Osteocyte (in vitro differentiated cells): ENCODE data around the gene ZIC5. TPM values are rescaled to one million over a fixed set of nuclear protein-coding genes. Genes with fewer than 3 reads are reported as not detected.
"Not testable (repeated sequence)": the region's sequence is repeated elsewhere in the genome, so short reads cannot be mapped to it uniquely, and the experiment has no call there.

Experiments used
- DNase-seq: peaks from one replicate; pipeline ENCODE4 v3.0.0; 2021; ENCODE audit warnings: mixed read lengths; ENCODE audit not compliant: unreplicated experiment; ENCODE audit errors: extremely low spot score
- H3K27ac Mint-ChIP-seq: one replicate; pipeline ENCODE4 v1.8.0; 2021; ENCODE audit warnings: mild to moderate bottlenecking, mixed read lengths; ENCODE audit not compliant: unreplicated experiment
- H3K27me3 Mint-ChIP-seq: one replicate; pipeline ENCODE4 v1.8.0; 2021; ENCODE audit warnings: mixed read lengths; ENCODE audit not compliant: unreplicated experiment
- H3K36me3 Mint-ChIP-seq: one replicate; pipeline ENCODE4 v1.8.0; 2021; ENCODE audit warnings: mixed read lengths; ENCODE audit not compliant: unreplicated experiment
- H3K4me1 Mint-ChIP-seq: one replicate; pipeline ENCODE4 v1.8.0; 2021; ENCODE audit warnings: mixed read lengths; ENCODE audit not compliant: unreplicated experiment
- H3K4me3 Mint-ChIP-seq: one replicate; pipeline ENCODE4 v1.8.0; 2021; ENCODE audit warnings: mild to moderate bottlenecking, moderate library complexity, mixed read lengths; ENCODE audit not compliant: unreplicated experiment
- H3K9me3 Mint-ChIP-seq: one replicate; pipeline ENCODE4 v1.8.0; 2021; ENCODE audit warnings: mixed read lengths; ENCODE audit not compliant: unreplicated experiment
- CTCF ChIP-seq: fragments of 200-600 bp; sonication (generic); IDR thresholded peaks from 2 replicates; pipeline ENCODE4 v1.5.0; 2021; ENCODE audit warnings: antibody characterized with exemption, mild to moderate bottlenecking, moderate library complexity
- total RNA-seq: library from RNA; stranded (reverse); gene quantifications from 2 replicates; pipeline ENCODE4 v1.2.1, GENCODE V29; 2021

ZIC5 gene
- total RNA-seq, 1 donor from 2014 or later: 8.8 TPM

GRCh38 chr13:99953138-99953755 is 18.3 kb downstream of the ZIC5 start:
- Mint-ChIP-seq H3K27me3 (peaks cover 3% of the 10 kb centered on the region), H3K9me3 (no peaks in the 10 kb centered on the region), H3K36me3 (no peaks in the 10 kb centered on the region), H3K4me3 (no peak overlapping the region), H3K4me1 (peaks cover 54% of the 10 kb centered on the region), H3K27ac (peak overlapping the region; percentile 78)
- no peak for TF ChIP-seq CTCF
- DNase-seq: no peak

GRCh38 chr13:99951666-99952065 is 19.9 kb downstream of the ZIC5 start:
- peaks cover 64% of the 10 kb centered on the region for H3K4me1 Mint-ChIP-seq
- not testable (repeated sequence) for H3K4me3 Mint-ChIP-seq, H3K9me3 Mint-ChIP-seq, DNase-seq, H3K36me3 Mint-ChIP-seq, H3K27ac Mint-ChIP-seq, H3K27me3 Mint-ChIP-seq

GRCh38 chr13:99949679-99950413 is 21.7 kb downstream of the ZIC5 start:
- H3K9me3 Mint-ChIP-seq: no peaks in the 10 kb centered on the region
- TF ChIP-seq CTCF: no peak
- H3K4me1 Mint-ChIP-seq: peaks cover 64% of the 10 kb centered on the region
- H3K27ac Mint-ChIP-seq: peak overlapping the region; percentile 82
- H3K36me3 Mint-ChIP-seq: no peaks in the 10 kb centered on the region
- no peak for DNase-seq
- peak overlapping the region; percentile 20 for H3K4me3 Mint-ChIP-seq
- H3K27me3 Mint-ChIP-seq: no peaks in the 10 kb centered on the region

- Mint-ChIP-seq H3K9me3 (no peaks in the 10 kb centered on the region), H3K4me1 (peaks cover 64% of the 10 kb centered on the region), H3K27me3 (no peaks in the 10 kb centered on the region), H3K36me3 (no peaks in the 10 kb centered on the region), H3K4me3 (no peak overlapping the region), H3K27ac (peak overlapping the region; percentile 82)
- DNase-seq: no peak
- no peak for TF ChIP-seq CTCF
Observed at GRCh38 chr13:99948907-99949678, 22.5 kb downstream of the ZIC5 start.

- H3K27ac Mint-ChIP-seq: peak overlapping the region; percentile 82
- H3K4me1 Mint-ChIP-seq: peaks cover 58% of the 10 kb centered on the region
- H3K36me3 Mint-ChIP-seq: no peaks in the 10 kb centered on the region
- TF ChIP-seq CTCF: no peak
- no peaks in the 10 kb centered on the region for H3K9me3 Mint-ChIP-seq
- DNase-seq: no peak
- H3K4me3 Mint-ChIP-seq: no peak overlapping the region
- H3K27me3 Mint-ChIP-seq: no peaks in the 10 kb centered on the region
Observed at GRCh38 chr13:99948411-99948810, 23.2 kb downstream of the ZIC5 start.
